HG02973 (cell line): ENCODE results near the gene PLXNA4.

ENCODE experiments used
- ATAC-seq: cut with Tn5 transposase; IDR thresholded peaks from one replicate; pipeline ENCODE4 v1.9.1; 2021; ENCODE audit warnings: moderate library complexity; ENCODE audit not compliant: unreplicated experiment

Gene PLXNA4

GRCh38 chr7:132422502-132423111 is 153.7 kb downstream of the PLXNA4 start:
- no peak for ATAC-seq

GRCh38 chr7:132420527-132420926 is 155.7 kb downstream of the PLXNA4 start:
- ATAC-seq: no peak

GRCh38 chr7:132419542-132419941 is 156.7 kb downstream of the PLXNA4 start:
- ATAC-seq: no peak

GRCh38 chr7:132418840-132419239 is 157.4 kb downstream of the PLXNA4 start:
- ATAC-seq: no peak

- no peak for ATAC-seq
Measured at GRCh38 chr7:132417103-132417906, 159.0 kb downstream of the PLXNA4 start.

GRCh38 chr7:132416395-132416794 is 159.9 kb downstream of the PLXNA4 start:
- no peak for ATAC-seq

GRCh38 chr7:132415259-132415658 is 161.0 kb downstream of the PLXNA4 start:
- no peak for ATAC-seq

GRCh38 chr7:132414857-132415256 is 161.4 kb downstream of the PLXNA4 start:
- no peak for ATAC-seq

GRCh38 chr7:132412435-132412834 is 163.8 kb downstream of the PLXNA4 start:
- no peak for ATAC-seq

GRCh38 chr7:132410861-132411541 is 165.3 kb downstream of the PLXNA4 start:
- ATAC-seq: no peak

- ATAC-seq: no peak
Measured at GRCh38 chr7:132410385-132410784, 165.9 kb downstream of the PLXNA4 start.

GRCh38 chr7:132407764-132408163 is 168.5 kb downstream of the PLXNA4 start:
- ATAC-seq: no peak

- ATAC-seq: no peak
Measured at GRCh38 chr7:132406039-132406438, 170.2 kb downstream of the PLXNA4 start.

GRCh38 chr7:132404261-132404660 is 172.0 kb downstream of the PLXNA4 start:
- ATAC-seq: no peak

- ATAC-seq: no peak
Measured at GRCh38 chr7:132403465-132404110, 172.7 kb downstream of the PLXNA4 start.

GRCh38 chr7:132402751-132403245 is 173.5 kb downstream of the PLXNA4 start:
- ATAC-seq: no peak

- no peak for ATAC-seq
Measured at GRCh38 chr7:132402096-132402495, 174.2 kb downstream of the PLXNA4 start.

GRCh38 chr7:132400561-132401142 is 175.6 kb downstream of the PLXNA4 start:
- no peak for ATAC-seq

GRCh38 chr7:132399367-132399766 is 176.9 kb downstream of the PLXNA4 start:
- ATAC-seq: no peak

GRCh38 chr7:132398253-132398925 is 177.9 kb downstream of the PLXNA4 start:
- no peak for ATAC-seq
